ENCODE data around the gene TSNAXIP1. TPM values are rescaled to one million over a fixed set of nuclear protein-coding genes. Genes with fewer than 3 reads are reported as not detected.

The TSNAXIP1 gene
- total RNA-seq, 1 experiment from 2014 or later = 1.2 TPM

- ChIA-PET RAD21 (ENCODE audit: low non-redundant PET in 1 of 2, low total read pairs in 2 of 2, uncharacterized antibody in 2 of 2, unreplicated experiment in 2 of 2) (no interaction called here), CTCF (interaction anchor here (1.1 kb wide), 1 partner anchor 10 kb away, joined by 3 read pairs; the partner anchor contains the start of genes RANBP10 and TSNAXIP1), POLR2A (no interaction called here)
- TF ChIP-seq CTCF (IDR thresholded peaks at IDR 0.05 in 2 of 3, conservative IDR thresholded peaks at IDR 0.05 in 1 of 3; ENCODE audit: borderline replicate concordance in 1 of 3, insufficient read depth in 1 of 3, low read depth in 2 of 3, low read length in 2 of 3) (no peak), YY1 (IDR thresholded peaks at IDR 0.05; ENCODE audit: extremely low read depth, insufficient replicate concordance, low read depth, low read length) (no peak), JUND (IDR thresholded peaks at IDR 0.05) (no peak), EGR1 (IDR thresholded peaks at IDR 0.05; ENCODE audit: low read depth) (no peak), SIN3A (IDR thresholded peaks at IDR 0.05; ENCODE audit: low read depth) (no peak), REST (IDR thresholded peaks at IDR 0.05; ENCODE audit: low read depth) (no peak), SP1 (IDR thresholded peaks at IDR 0.05; ENCODE audit: low read depth) (no peak), EZH2 (IDR thresholded peaks at IDR 0.05) (no peak), CEBPB (IDR thresholded peaks at IDR 0.05; ENCODE audit: low read depth) (no peak), ZNF274 (IDR thresholded peaks at IDR 0.05; ENCODE audit: low read depth, low read length) (no peak), MAX (IDR thresholded peaks at IDR 0.05) (no peak), SRF (IDR thresholded peaks at IDR 0.05; ENCODE audit: low read depth) (no peak)
- H3K9me2 ChIP-seq (ENCODE audit: insufficient read depth) = no peaks in the 10 kb centered on the region
- peaks cover 0 to 8% of the 10 kb centered on the region in 2 experiments; a peak in 1 of 4 replicates for H3K4me1 ChIP-seq (ENCODE audit: control insufficient read depth in 1 of 2, insufficient read depth in 2 of 2, low read length in 2 of 2)
- intact Hi-C loops (cut with micrococcal nuclease) = no loop called here
- no peaks in the 10 kb centered on the region for H3K27me3 ChIP-seq (ENCODE audit: insufficient read depth, low read length)
- no peak overlapping the region for H2AFZ ChIP-seq (ENCODE audit: low read depth, low read length, poor library complexity, severe bottlenecking)
- no peak overlapping the region for H3K4me2 ChIP-seq (ENCODE audit: low read length)
- no peak overlapping the region for H3K27ac ChIP-seq (ENCODE audit: low read depth, low read length)
- H3K9ac ChIP-seq (ENCODE audit: low read length) = no peak overlapping the region
- DNase-seq (ENCODE audit: low read depth, low spot score) (no peak), ATAC-seq (no peak)
- H4K20me1 ChIP-seq (ENCODE audit: insufficient read depth) = no peaks in the 10 kb centered on the region
- H3K36me3 ChIP-seq (ENCODE audit: control insufficient read depth in 1 of 2, insufficient read depth in 2 of 2, low read length in 2 of 2) = no peaks in the 10 kb centered on the region; a peak in 1 of 4 replicates
- no TSS peak for BruUV-seq (replicated peaks)
- peaks cover 13% of the 10 kb centered on the region; the same call in 1 of the 2 replicates for H3K79me2 ChIP-seq (ENCODE audit: insufficient read depth, low read length)
- no peaks in the 10 kb centered on the region for H3K9me3 ChIP-seq (ENCODE audit: control insufficient read depth in 1 of 2, insufficient read depth in 1 of 2, low read depth in 1 of 2, low read length in 2 of 2)
- H3K4me3 ChIP-seq (replicated peaks in 1 of 2; ENCODE audit: low read depth in 1 of 2, low read length in 2 of 2) = no peak overlapping the region
Measured at GRCh38 chr16:67796099-67796718, 10.5 kb upstream of the TSNAXIP1 start.
